Lung microvascular endothelial cell (primary cell): ENCODE measurements around the gene CNIH4. TPM values are rescaled to one million over a fixed set of nuclear protein-coding genes. Genes with fewer than 3 reads are reported as not detected.
"Not testable (repeated sequence)": the region's sequence is repeated elsewhere in the genome, so short reads cannot be mapped to it uniquely, and the experiment has no call there.

Source experiments
- DNase-seq, 2 donors: peaks; one replicate each; pipeline versions ENCODE4 v3.0.0 to v3.0.0-alpha.2; 2010; ENCODE audit warnings: low read depth in 2 of 2
- total RNA-seq: library from RNA; depleted of rRNA; stranded (reverse); fragments of >200 nt; gene quantifications from 2 replicates; pipeline ENCODE4 v1.2.1, GENCODE V29; 2014

The CNIH4 gene
- total RNA-seq, 1 donor from 2014 or later, result 111 TPM

GRCh38 chr1:224399887-224400286 is 43.2 kb downstream of the CNIH4 start:
- DNase-seq, result no peak

GRCh38 chr1:224402472-224403036 is 45.9 kb downstream of the CNIH4 start:
- no peak for DNase-seq

- DNase-seq, result no peak
Observed at GRCh38 chr1:224404916-224405603, 48.4 kb downstream of the CNIH4 start.

- DNase-seq, result no peak
Observed at GRCh38 chr1:224405604-224405970, 48.9 kb downstream of the CNIH4 start.

GRCh38 chr1:224406216-224406615 is 49.5 kb downstream of the CNIH4 start:
- no peak for DNase-seq

- DNase-seq, result no peak
Observed at GRCh38 chr1:224407571-224408293, 51.1 kb downstream of the CNIH4 start.

GRCh38 chr1:224408294-224408590 is 51.6 kb downstream of the CNIH4 start:
- DNase-seq, result no peak

GRCh38 chr1:224411766-224412165 is 55.1 kb downstream of the CNIH4 start:
- no peak for DNase-seq

GRCh38 chr1:224420106-224420505 is 63.4 kb downstream of the CNIH4 start:
- DNase-seq, result no peak

GRCh38 chr1:224425279-224425884 is 68.7 kb downstream of the CNIH4 start:
- DNase-seq, result peak in 1 of 2 donors; percentile 8

GRCh38 chr1:224426869-224427268 is 70.2 kb downstream of the CNIH4 start:
- DNase-seq, result not testable (repeated sequence)

GRCh38 chr1:224427346-224427745 is 70.7 kb downstream of the CNIH4 start:
- peak; percentile 63 to 84 for DNase-seq

GRCh38 chr1:224428713-224429112 is 72.0 kb downstream of the CNIH4 start:
- DNase-seq, result not testable (repeated sequence)

Other genes with a start within 250 kb of the CNIH4 start
- 51.0 and 95.0 TPM in 2 replicates for gene FBXO28, start 242.8 kb upstream of the CNIH4 start, total RNA-seq
- 64.1 and 70.0 TPM in 2 replicates for gene DEGS1, start 173.6 kb upstream of the CNIH4 start, total RNA-seq
- gene NVL, start 26.7 kb upstream of the CNIH4 start, total RNA-seq, result 17.2 and 18.7 TPM in 2 replicates
- gene WDR26, start 77.9 kb downstream of the CNIH4 start, total RNA-seq, result 51.4 and 61.7 TPM in 2 replicates